Tibial artery (tissue), 4 donors: Measurements from ENCODE around the gene GCDH.

Source experiments
- DNase-seq, 2 donors: peaks; one replicate each; pipeline ENCODE4 v3.0.0-alpha.2; 2019
- H3K27ac ChIP-seq, 2 donors: fragments of 200-600 bp; sonication (generic) in 1 of 2; 1 replicate in 1 of 2; 2 replicates in 1 of 2; pipeline ENCODE4 v1.5.1; 2018 to 2019; ENCODE audit warnings: mild to moderate bottlenecking in 1 of 2
- H3K27me3 ChIP-seq, 2 donors: fragments of 200-600 bp; sonication (generic) in 1 of 2; one replicate each; pipeline versions ENCODE4 v1.5.1 to v1.6.0; 2016 to 2019
- H3K36me3 ChIP-seq, 3 donors: fragments of 200-600 bp; sonication (generic) in 2 of 3; one replicate each; pipeline ENCODE4 v1.5.1; 2016 to 2019; ENCODE audit warnings: mild to moderate bottlenecking in 2 of 3
- H3K4me1 ChIP-seq, 4 donors: fragments of 200-600 bp; sonication (generic) in 2 of 4; 1 replicate in 3 of 4; 2 replicates in 1 of 4; pipeline ENCODE4 v1.5.1; 2016 to 2019
- H3K4me3 ChIP-seq, 2 donors: fragments of 200-600 bp; sonication (generic) in 1 of 2; 1 replicate in 1 of 2; 2 replicates in 1 of 2; pipeline ENCODE4 v1.5.1; 2018 to 2019; ENCODE audit warnings: mild to moderate bottlenecking in 2 of 2
- H3K9me3 ChIP-seq, 3 donors: fragments of 200-600 bp; sonication (generic) in 1 of 3; one replicate each; pipeline ENCODE4 v1.5.1; 2016 to 2019
- intact Hi-C: fragments of 100-400 bp; cut with DNase I; formaldehyde crosslinking; loops from one replicate; pipeline ENCODE4 v1.15.0; 2023; ENCODE audit warnings: low total_unique reads
- TF ChIP-seq, protein P1 (sequence below), 2 experiments: fragments of 200-600 bp in 1 of 2; fragments of 450-650 bp in 1 of 2; IDR thresholded peaks; one replicate each; pipeline ENCODE4 v1.5.1; 2017 to 2019; ENCODE audit warnings: antibody characterized with exemption in 2 of 2, mild to moderate bottlenecking in 1 of 2, moderate library complexity in 1 of 2

GCDH gene

DNA sequence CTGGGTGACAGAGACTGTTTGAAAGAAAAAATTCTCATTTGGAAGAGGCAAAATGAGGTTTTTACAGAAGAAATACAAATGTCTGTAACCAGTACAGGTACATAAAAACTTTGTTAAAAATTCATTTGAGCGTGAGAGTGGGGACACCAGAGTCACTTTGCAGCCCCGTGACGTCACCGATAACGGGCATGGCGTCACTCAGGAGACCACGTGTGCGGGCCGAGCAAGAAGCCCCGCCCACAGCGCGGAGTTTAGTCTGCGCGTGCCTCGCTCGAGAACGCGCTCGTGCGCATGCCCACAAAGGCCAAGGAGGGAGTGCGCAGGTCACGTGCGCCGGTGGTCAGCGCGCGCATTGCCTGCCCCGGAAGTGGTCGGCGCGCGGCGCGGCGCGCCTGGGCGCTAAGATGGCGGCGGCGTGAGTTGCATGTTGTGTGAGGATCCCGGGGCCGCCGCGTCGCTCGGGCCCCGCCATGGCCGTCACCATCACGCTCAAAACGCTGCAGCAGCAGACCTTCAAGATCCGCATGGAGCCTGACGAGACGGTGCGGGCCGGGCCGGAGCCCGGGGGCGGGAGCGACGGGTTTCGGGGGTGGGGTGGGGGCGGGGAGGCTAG is 54.6 kb downstream of the GCDH start, which contains the start of gene RAD23A:
TSS of gene RAD23A (plus strand) at position 384 of the 613 bp plus-strand sequence. CDS start at position 471, 87 bp downstream.
- Histone ChIP-seq H3K4me1 (peaks cover 0 to 36% (median 27%) of the 10 kb centered on the region in 4 donors), H3K4me3 (peak within 1 kb of the TSS; percentile 79 to 85), H3K27ac (peak within 1 kb of the TSS; percentile 89 to 90), H3K27me3 (no peaks in the 10 kb centered on the region), H3K36me3 (peaks cover 64 to 80% (median 67%) of the 10 kb centered on the region in 3 donors), H3K9me3 (no peaks in the 10 kb centered on the region)
- DNase-seq: peak; percentile 97 to 98
- intact Hi-C loops: loop anchor here (10.0 kb wide), 1 partner anchor 61 kb away; the partner anchor contains the start of genes DNASE2 and KLF1
- TF ChIP-seq, protein P1, sequence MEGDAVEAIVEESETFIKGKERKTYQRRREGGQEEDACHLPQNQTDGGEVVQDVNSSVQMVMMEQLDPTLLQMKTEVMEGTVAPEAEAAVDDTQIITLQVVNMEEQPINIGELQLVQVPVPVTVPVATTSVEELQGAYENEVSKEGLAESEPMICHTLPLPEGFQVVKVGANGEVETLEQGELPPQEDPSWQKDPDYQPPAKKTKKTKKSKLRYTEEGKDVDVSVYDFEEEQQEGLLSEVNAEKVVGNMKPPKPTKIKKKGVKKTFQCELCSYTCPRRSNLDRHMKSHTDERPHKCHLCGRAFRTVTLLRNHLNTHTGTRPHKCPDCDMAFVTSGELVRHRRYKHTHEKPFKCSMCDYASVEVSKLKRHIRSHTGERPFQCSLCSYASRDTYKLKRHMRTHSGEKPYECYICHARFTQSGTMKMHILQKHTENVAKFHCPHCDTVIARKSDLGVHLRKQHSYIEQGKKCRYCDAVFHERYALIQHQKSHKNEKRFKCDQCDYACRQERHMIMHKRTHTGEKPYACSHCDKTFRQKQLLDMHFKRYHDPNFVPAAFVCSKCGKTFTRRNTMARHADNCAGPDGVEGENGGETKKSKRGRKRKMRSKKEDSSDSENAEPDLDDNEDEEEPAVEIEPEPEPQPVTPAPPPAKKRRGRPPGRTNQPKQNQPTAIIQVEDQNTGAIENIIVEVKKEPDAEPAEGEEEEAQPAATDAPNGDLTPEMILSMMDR (IDR thresholded peaks at IDR 0.05): peak in 1 of 2 experiments; percentile 13

DNA sequence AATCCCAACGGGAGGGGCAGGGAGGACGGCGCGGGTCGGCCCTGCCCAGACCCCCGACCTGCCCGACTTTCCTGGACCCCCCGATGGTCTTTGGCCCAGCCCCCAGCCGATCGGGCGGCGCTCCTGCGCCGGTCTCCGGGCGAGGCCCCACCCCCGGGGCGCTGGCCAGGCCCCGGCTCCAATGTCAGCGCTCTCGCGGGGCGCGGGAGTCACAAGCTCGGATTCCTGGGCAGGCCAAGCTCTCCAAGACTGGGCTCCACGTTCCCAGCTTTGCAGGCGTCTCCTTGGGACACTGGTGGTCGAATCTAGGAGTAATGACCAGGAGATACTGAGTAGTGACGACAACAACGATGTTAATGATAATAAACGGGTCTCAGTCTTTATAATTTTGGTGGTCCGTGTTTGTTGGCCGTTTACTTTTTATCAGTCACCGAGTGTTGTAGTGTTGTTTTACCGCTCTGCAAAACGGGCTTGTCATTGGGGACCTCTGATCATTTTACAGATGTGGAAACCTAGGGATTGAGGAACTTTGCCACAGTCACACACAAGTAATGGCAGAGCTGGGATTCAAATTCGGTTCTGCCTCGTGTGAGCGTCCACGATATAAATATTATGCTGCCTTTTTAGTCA is 55.2 kb downstream of the GCDH start:
- peak; percentile 68 to 88 for DNase-seq
- Histone ChIP-seq H3K4me1 (peaks cover 0 to 30% (median 22%) of the 10 kb centered on the region in 4 donors), H3K27me3 (no peaks in the 10 kb centered on the region), H3K4me3 (peak overlapping the region; percentile 79 to 85), H3K36me3 (peaks cover 62 to 80% (median 67%) of the 10 kb centered on the region in 3 donors), H3K9me3 (no peaks in the 10 kb centered on the region), H3K27ac (peak overlapping the region; percentile 89 to 90)
- intact Hi-C loops: loop anchor here (10.0 kb wide), 1 partner anchor 61 kb away; the partner anchor contains the start of genes DNASE2 and KLF1
- TF ChIP-seq, protein P1 (IDR thresholded peaks at IDR 0.05): no peak

DNA sequence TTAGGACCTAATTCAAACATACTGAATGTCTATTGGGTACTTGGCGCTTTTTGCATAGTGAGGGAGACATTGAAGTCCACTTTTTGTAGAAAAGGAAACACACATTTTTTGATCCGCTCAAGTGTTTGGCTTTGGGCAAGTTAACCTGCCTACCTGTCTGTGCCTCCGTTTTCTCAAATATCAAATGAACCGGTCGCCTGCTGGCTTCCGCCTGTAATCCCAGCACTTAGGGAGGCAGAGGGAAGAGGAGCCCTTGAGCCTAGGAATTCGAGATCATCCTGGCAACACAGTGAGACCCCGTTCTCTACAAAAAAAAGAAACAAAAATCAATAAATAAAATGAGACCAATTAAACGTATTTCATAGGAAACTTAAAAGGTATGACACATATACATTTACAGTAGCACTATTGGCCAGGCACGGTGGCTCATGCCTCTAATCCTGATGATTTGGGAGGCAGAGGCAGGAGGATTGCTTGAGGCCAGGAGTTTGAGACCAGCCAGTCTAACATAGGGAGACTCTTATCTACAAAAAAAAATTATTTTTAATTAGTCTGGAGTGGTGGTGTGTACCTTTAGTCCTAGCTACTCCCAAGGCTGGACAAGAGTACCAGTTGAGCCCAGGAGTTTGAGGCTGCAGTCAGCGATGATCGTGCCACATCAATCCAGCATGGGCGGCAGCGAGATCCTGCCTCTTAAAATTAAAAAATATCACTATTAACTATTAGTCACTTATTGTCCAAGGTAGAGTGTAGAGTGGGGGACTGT is 56.0 kb downstream of the GCDH start:
- Histone ChIP-seq H3K27me3 (no peaks in the 10 kb centered on the region), H3K4me1 (peaks cover 0 to 28% (median 20%) of the 10 kb centered on the region in 4 donors), H3K9me3 (no peaks in the 10 kb centered on the region), H3K4me3 (peak overlapping the region; percentile 79 to 85), H3K27ac (peak overlapping the region; percentile 89 to 90), H3K36me3 (peaks cover 62 to 80% (median 67%) of the 10 kb centered on the region in 3 donors)
- DNase-seq: no peak
- TF ChIP-seq, protein P1 (IDR thresholded peaks at IDR 0.05): no peak
- intact Hi-C loops: loop anchor here (10.0 kb wide), 1 partner anchor 62 kb away; the partner anchor contains the start of genes DNASE2 and KLF1

DNA sequence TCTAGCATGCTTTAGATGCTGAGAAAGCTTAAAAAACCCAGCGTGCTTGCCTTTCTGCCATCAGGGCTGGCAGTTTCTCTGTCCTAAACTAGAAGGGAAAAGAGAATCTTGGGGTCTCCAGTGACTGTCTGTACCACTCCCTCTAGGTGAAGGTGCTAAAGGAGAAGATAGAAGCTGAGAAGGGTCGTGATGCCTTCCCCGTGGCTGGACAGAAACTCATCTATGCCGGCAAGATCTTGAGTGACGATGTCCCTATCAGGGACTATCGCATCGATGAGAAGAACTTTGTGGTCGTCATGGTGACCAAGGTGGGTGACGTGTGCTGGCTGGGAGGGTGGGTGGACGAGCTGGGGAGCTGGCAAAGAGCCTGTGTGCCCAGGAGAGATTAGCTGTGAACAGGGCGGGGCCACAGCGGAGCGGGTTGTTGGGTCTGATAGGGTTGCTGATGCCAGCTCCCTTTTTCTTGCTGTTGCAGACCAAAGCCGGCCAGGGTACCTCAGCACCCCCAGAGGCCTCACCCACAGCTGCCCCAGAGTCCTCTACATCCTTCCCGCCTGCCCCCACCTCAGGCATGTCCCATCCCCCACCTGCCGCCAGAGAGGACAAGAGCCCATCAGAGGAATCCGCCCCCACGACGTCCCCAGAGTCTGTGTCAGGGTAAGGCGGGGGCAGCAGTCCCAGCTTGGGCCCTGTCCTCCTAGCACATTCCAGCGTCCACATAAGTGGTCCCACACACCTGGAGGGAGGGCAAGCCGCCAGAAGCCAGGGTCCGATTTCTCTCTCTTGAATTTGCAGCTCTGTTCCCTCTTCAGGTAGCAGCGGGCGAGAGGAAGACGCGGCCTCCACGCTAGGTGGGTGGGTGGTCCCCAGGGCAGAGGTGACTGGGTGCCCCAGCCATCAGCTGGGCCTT is 57.0 kb downstream of the GCDH start:
- intact Hi-C loops: loop anchor here (10.0 kb wide), 1 partner anchor 63 kb away; the partner anchor contains the start of genes DNASE2 and KLF1
- Histone ChIP-seq H3K27ac (peak overlapping the region in 1 of 2 donors; percentile 20), H3K4me3 (no peak overlapping the region), H3K9me3 (no peaks in the 10 kb centered on the region), H3K36me3 (peaks cover 60 to 80% (median 69%) of the 10 kb centered on the region in 3 donors), H3K4me1 (peaks cover 0 to 36% (median 25%) of the 10 kb centered on the region in 4 donors), H3K27me3 (no peaks in the 10 kb centered on the region)
- DNase-seq: no peak
- TF ChIP-seq, protein P1 (IDR thresholded peaks at IDR 0.05): no peak
